ENCODE data around the gene BRI3.
A peak's percentile ranks its signal among the peaks of the same experiment; 100 is the strongest.

The BRI3 gene

GRCh38 chr7:98294326-98294725 lies 12.8 kb downstream of the BRI3 start:
- no peak for DNase-seq
- Histone ChIP-seq H3K27ac (ENCODE audit: insufficient read depth in 1 of 2, low read depth in 1 of 2, low read length in 2 of 2, poor library complexity in 1 of 2, severe bottlenecking in 2 of 2) (no peak overlapping the region), H3K4me1 (ENCODE audit: control extremely low read depth in 1 of 4, control insufficient read depth in 4 of 4, insufficient read depth in 4 of 4, low read length in 3 of 4) (peaks cover 0 to 3% (median 0%) of the 10 kb centered on the region in 4 experiments), H3K4me3 (ENCODE audit: control insufficient read depth in 1 of 7, extremely low read depth in 1 of 7, insufficient read depth in 4 of 7, low read depth in 2 of 7, low read length in 6 of 7) (no peak overlapping the region), H3K36me3 (ENCODE audit: control insufficient read depth in 4 of 4, insufficient read depth in 4 of 4, low read length in 3 of 4) (peaks cover 0 to 38% (median 24%) of the 10 kb centered on the region in 4 experiments), H3K9me3 (ENCODE audit: control extremely low read depth in 1 of 5, control insufficient read depth in 4 of 5, insufficient read depth in 2 of 5, low read depth in 1 of 5, low read length in 4 of 5) (no peaks in the 10 kb centered on the region), H3K27me3 (replicated peaks in 2 of 5; ENCODE audit: control insufficient read depth in 4 of 5, insufficient read depth in 5 of 5, low read length in 4 of 5) (no peaks in the 10 kb centered on the region)
- POLR2A ChIA-PET = no interaction called here
- WGBS (ENCODE audit: insufficient coverage) = 98% methylated on average over 15 of the region's 15 CpGs
- CTCF ChIA-PET = interaction anchor here (0.8 to 1.6 kb wide), 6 partner anchors 8 to 544 kb away, joined by 3 to 5 read pairs (median 3); no protein-coding TSS in a partner anchor

- DNase-seq = peak; percentile 35 to 52 (median 51)
- ChIA-PET CTCF (interaction anchor here (0.8 to 1.6 kb wide), 5 partner anchors 9 to 543 kb away, joined by 3 to 5 read pairs (median 3); no protein-coding TSS in a partner anchor), POLR2A (no interaction called here)
- H3K4me3 ChIP-seq (ENCODE audit: control insufficient read depth in 1 of 7, extremely low read depth in 1 of 7, insufficient read depth in 4 of 7, low read depth in 2 of 7, low read length in 6 of 7) = no peak overlapping the region
- no peaks in the 10 kb centered on the region for H3K27me3 ChIP-seq (replicated peaks in 2 of 5; ENCODE audit: control insufficient read depth in 4 of 5, insufficient read depth in 5 of 5, low read length in 4 of 5)
- 74% methylated on average over 13 of the region's 14 CpGs for WGBS (ENCODE audit: insufficient coverage)
- no peak overlapping the region for H3K27ac ChIP-seq (ENCODE audit: insufficient read depth in 1 of 2, low read depth in 1 of 2, low read length in 2 of 2, poor library complexity in 1 of 2, severe bottlenecking in 2 of 2)
- no peaks in the 10 kb centered on the region for H3K9me3 ChIP-seq (ENCODE audit: control extremely low read depth in 1 of 5, control insufficient read depth in 4 of 5, insufficient read depth in 2 of 5, low read depth in 1 of 5, low read length in 4 of 5)
- H3K36me3 ChIP-seq (ENCODE audit: control insufficient read depth in 4 of 4, insufficient read depth in 4 of 4, low read length in 3 of 4) = peaks cover 0 to 34% (median 24%) of the 10 kb centered on the region in 4 experiments
- no peaks in the 10 kb centered on the region for H3K4me1 ChIP-seq (ENCODE audit: control extremely low read depth in 1 of 4, control insufficient read depth in 4 of 4, insufficient read depth in 4 of 4, low read length in 3 of 4)
Observed at GRCh38 chr7:98294798-98295382, 13.4 kb downstream of the BRI3 start.

GRCh38 chr7:98295467-98296192 lies 14.1 kb downstream of the BRI3 start:
- Histone ChIP-seq H3K36me3 (ENCODE audit: control insufficient read depth in 4 of 4, insufficient read depth in 4 of 4, low read length in 3 of 4) (peaks cover 0 to 34% (median 24%) of the 10 kb centered on the region in 4 experiments), H3K27me3 (replicated peaks in 2 of 5; ENCODE audit: control insufficient read depth in 4 of 5, insufficient read depth in 5 of 5, low read length in 4 of 5) (no peaks in the 10 kb centered on the region), H3K4me3 (ENCODE audit: control insufficient read depth in 1 of 7, extremely low read depth in 1 of 7, insufficient read depth in 4 of 7, low read depth in 2 of 7, low read length in 6 of 7) (no peak overlapping the region), H3K27ac (ENCODE audit: insufficient read depth in 1 of 2, low read depth in 1 of 2, low read length in 2 of 2, poor library complexity in 1 of 2, severe bottlenecking in 2 of 2) (no peak overlapping the region), H3K4me1 (ENCODE audit: control extremely low read depth in 1 of 4, control insufficient read depth in 4 of 4, insufficient read depth in 4 of 4, low read length in 3 of 4) (no peaks in the 10 kb centered on the region), H3K9me3 (ENCODE audit: control extremely low read depth in 1 of 5, control insufficient read depth in 4 of 5, insufficient read depth in 2 of 5, low read depth in 1 of 5, low read length in 4 of 5) (no peaks in the 10 kb centered on the region)
- POLR2A ChIA-PET = no interaction called here
- 95% methylated on average over 15 of the region's 19 CpGs for WGBS (ENCODE audit: insufficient coverage)
- CTCF ChIA-PET = interaction anchor here (0.5 to 1.6 kb wide), 2 partner anchors 76 to 118 kb away, joined by 3 to 4 read pairs; no protein-coding TSS in a partner anchor
- DNase-seq = no peak

- peaks cover 0 to 29% (median 19%) of the 10 kb centered on the region in 4 experiments for H3K36me3 ChIP-seq (ENCODE audit: control insufficient read depth in 4 of 4, insufficient read depth in 4 of 4, low read length in 3 of 4)
- 90% methylated on average over 11 of the region's 12 CpGs for WGBS (ENCODE audit: insufficient coverage)
Observed at GRCh38 chr7:98296833-98297232, 15.3 kb downstream of the BRI3 start.

GRCh38 chr7:98297626-98298286 lies 16.3 kb downstream of the BRI3 start:
- CTCF ChIA-PET = interaction anchor here (2.4 kb wide), 1 partner anchor 104 kb away, joined by 5 read pairs; no protein-coding TSS in a partner anchor
- no peaks in the 10 kb centered on the region for H3K4me1 ChIP-seq (ENCODE audit: control extremely low read depth in 1 of 4, control insufficient read depth in 4 of 4, insufficient read depth in 4 of 4, low read length in 3 of 4)
- peaks cover 0 to 20% (median 10%) of the 10 kb centered on the region in 4 experiments for H3K36me3 ChIP-seq (ENCODE audit: control insufficient read depth in 4 of 4, insufficient read depth in 4 of 4, low read length in 3 of 4)
- H3K4me3 ChIP-seq (ENCODE audit: control insufficient read depth in 1 of 7, extremely low read depth in 1 of 7, insufficient read depth in 4 of 7, low read depth in 2 of 7, low read length in 6 of 7) = no peak overlapping the region
- no peaks in the 10 kb centered on the region for H3K9me3 ChIP-seq (ENCODE audit: control extremely low read depth in 1 of 5, control insufficient read depth in 4 of 5, insufficient read depth in 2 of 5, low read depth in 1 of 5, low read length in 4 of 5)
- POLR2A ChIA-PET = no interaction called here
- 95% methylated on average over 21 of the region's 21 CpGs for WGBS (ENCODE audit: insufficient coverage)
- no peaks in the 10 kb centered on the region for H3K27me3 ChIP-seq (replicated peaks in 2 of 5; ENCODE audit: control insufficient read depth in 4 of 5, insufficient read depth in 5 of 5, low read length in 4 of 5)
- DNase-seq = no peak
- no peak overlapping the region for H3K27ac ChIP-seq (ENCODE audit: insufficient read depth in 1 of 2, low read depth in 1 of 2, low read length in 2 of 2, poor library complexity in 1 of 2, severe bottlenecking in 2 of 2)

More at GRCh38 chr7:98296833-98297232, 15.3 kb downstream of the BRI3 start:
- CTCF ChIA-PET = no interaction called here
- Histone ChIP-seq H3K9me3 (ENCODE audit: control extremely low read depth in 1 of 5, control insufficient read depth in 4 of 5, insufficient read depth in 2 of 5, low read depth in 1 of 5, low read length in 4 of 5) (no peaks in the 10 kb centered on the region), H3K4me1 (ENCODE audit: control extremely low read depth in 1 of 4, control insufficient read depth in 4 of 4, insufficient read depth in 4 of 4, low read length in 3 of 4) (no peaks in the 10 kb centered on the region), H3K27me3 (replicated peaks in 2 of 5; ENCODE audit: control insufficient read depth in 4 of 5, insufficient read depth in 5 of 5, low read length in 4 of 5) (no peaks in the 10 kb centered on the region), H3K27ac (ENCODE audit: insufficient read depth in 1 of 2, low read depth in 1 of 2, low read length in 2 of 2, poor library complexity in 1 of 2, severe bottlenecking in 2 of 2) (no peak overlapping the region), H3K4me3 (ENCODE audit: control insufficient read depth in 1 of 7, extremely low read depth in 1 of 7, insufficient read depth in 4 of 7, low read depth in 2 of 7, low read length in 6 of 7) (no peak overlapping the region)
- POLR2A ChIA-PET = no interaction called here
- no peak for DNase-seq

GRCh38 chr7:98300595-98301372 lies 19.3 kb downstream of the BRI3 start:
- peaks cover 0 to 2% (median under 1%) of the 10 kb centered on the region in 4 experiments for H3K36me3 ChIP-seq (ENCODE audit: control insufficient read depth in 4 of 4, insufficient read depth in 4 of 4, low read length in 3 of 4)
- ChIA-PET POLR2A (no interaction called here), CTCF (interaction anchor here (2.2 kb wide), 1 partner anchor 106 kb away, joined by 5 read pairs; no protein-coding TSS in a partner anchor)
- H3K27me3 ChIP-seq (replicated peaks in 2 of 5; ENCODE audit: control insufficient read depth in 4 of 5, insufficient read depth in 5 of 5, low read length in 4 of 5) = no peaks in the 10 kb centered on the region
- H3K4me1 ChIP-seq (ENCODE audit: control extremely low read depth in 1 of 4, control insufficient read depth in 4 of 4, insufficient read depth in 4 of 4, low read length in 3 of 4) = no peaks in the 10 kb centered on the region
- H3K4me3 ChIP-seq (ENCODE audit: control insufficient read depth in 1 of 7, extremely low read depth in 1 of 7, insufficient read depth in 4 of 7, low read depth in 2 of 7, low read length in 6 of 7) = no peak overlapping the region
- DNase-seq = no peak
- 97% methylated on average over 22 of the region's 26 CpGs for WGBS (ENCODE audit: insufficient coverage)
- no peaks in the 10 kb centered on the region for H3K9me3 ChIP-seq (ENCODE audit: control extremely low read depth in 1 of 5, control insufficient read depth in 4 of 5, insufficient read depth in 2 of 5, low read depth in 1 of 5, low read length in 4 of 5)
- H3K27ac ChIP-seq (ENCODE audit: insufficient read depth in 1 of 2, low read depth in 1 of 2, low read length in 2 of 2, poor library complexity in 1 of 2, severe bottlenecking in 2 of 2) = no peak overlapping the region

Data from common myeloid progenitor, CD34-positive (primary cell).